ENCODE results near the gene PAXX.

Gene PAXX

GRCh38 chr9:137022662-137023008 is 30.4 kb downstream of the PAXX start:
- no peak for FAIRE-seq
- TF ChIP-seq, protein P1, sequence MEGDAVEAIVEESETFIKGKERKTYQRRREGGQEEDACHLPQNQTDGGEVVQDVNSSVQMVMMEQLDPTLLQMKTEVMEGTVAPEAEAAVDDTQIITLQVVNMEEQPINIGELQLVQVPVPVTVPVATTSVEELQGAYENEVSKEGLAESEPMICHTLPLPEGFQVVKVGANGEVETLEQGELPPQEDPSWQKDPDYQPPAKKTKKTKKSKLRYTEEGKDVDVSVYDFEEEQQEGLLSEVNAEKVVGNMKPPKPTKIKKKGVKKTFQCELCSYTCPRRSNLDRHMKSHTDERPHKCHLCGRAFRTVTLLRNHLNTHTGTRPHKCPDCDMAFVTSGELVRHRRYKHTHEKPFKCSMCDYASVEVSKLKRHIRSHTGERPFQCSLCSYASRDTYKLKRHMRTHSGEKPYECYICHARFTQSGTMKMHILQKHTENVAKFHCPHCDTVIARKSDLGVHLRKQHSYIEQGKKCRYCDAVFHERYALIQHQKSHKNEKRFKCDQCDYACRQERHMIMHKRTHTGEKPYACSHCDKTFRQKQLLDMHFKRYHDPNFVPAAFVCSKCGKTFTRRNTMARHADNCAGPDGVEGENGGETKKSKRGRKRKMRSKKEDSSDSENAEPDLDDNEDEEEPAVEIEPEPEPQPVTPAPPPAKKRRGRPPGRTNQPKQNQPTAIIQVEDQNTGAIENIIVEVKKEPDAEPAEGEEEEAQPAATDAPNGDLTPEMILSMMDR (IDR thresholded peaks at IDR 0.05; ENCODE audit: insufficient read depth, missing control alignments) = no peak
- no peak for DNase-seq (ENCODE audit: insufficient read length, low spot score)

GRCh38 chr9:137023157-137023556 is 30.9 kb downstream of the PAXX start:
- TF ChIP-seq, protein P1 (IDR thresholded peaks at IDR 0.05; ENCODE audit: insufficient read depth, missing control alignments) = no peak
- no peak for DNase-seq (ENCODE audit: insufficient read length, low spot score)

GRCh38 chr9:137023583-137023991 is 31.4 kb downstream of the PAXX start:
- DNase-seq (ENCODE audit: insufficient read length, low spot score) (no peak), FAIRE-seq (no peak)
- TF ChIP-seq, protein P1 (IDR thresholded peaks at IDR 0.05; ENCODE audit: insufficient read depth, missing control alignments) = no peak

More at GRCh38 chr9:137023157-137023556, 30.9 kb downstream of the PAXX start:
- FAIRE-seq = no peak

DNA sequence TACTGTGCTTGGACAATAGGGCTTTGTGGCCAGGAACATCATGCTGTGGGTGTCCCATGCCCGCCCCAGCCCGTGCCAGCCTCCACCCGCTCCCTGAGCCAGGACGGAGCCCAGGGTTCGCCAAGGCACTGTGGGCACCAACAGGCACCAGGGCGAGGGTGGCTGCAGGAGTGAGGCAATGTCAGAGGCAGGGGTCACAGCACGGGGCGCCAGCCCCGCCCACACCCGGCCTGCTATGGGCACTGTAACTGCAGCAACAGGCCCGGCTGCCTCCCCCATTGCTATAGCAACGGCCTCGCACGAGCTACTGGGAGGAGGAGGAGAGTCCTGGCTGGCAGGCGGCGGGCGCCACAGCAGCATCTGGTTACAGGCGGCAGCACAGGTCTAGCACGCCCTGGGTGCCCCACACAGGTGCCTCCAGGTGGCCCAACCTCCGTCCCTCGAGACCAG is 33.3 kb downstream of the PAXX start:
- DNase-seq (ENCODE audit: insufficient read length, low spot score) (no peak), FAIRE-seq (no peak)
- TF ChIP-seq, protein P1 (IDR thresholded peaks at IDR 0.05; ENCODE audit: insufficient read depth, missing control alignments) = no peak

DNA sequence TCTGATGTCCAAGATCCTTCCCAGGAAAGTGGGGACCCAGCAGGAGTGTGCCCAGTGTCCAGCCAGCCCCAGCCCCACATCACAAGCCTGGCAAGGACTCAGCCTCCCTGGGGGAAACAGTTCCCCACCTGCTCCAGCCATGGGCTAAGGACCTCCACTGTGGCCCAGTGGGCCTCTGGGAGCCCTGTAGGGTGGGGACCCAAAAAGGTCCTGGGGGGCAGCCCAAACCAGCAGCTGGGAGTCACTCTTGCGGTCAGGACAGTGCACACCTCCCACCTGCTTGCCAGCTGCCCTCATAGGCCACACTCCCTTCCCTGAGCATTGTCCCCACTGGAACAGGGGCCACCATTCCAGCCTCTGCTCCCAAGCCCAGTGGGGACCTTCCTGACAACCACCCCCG is 34.2 kb downstream of the PAXX start:
- no peak for FAIRE-seq
- no peak for DNase-seq (ENCODE audit: insufficient read length, low spot score)
- TF ChIP-seq, protein P1 (IDR thresholded peaks at IDR 0.05; ENCODE audit: insufficient read depth, missing control alignments) = no peak

DNA sequence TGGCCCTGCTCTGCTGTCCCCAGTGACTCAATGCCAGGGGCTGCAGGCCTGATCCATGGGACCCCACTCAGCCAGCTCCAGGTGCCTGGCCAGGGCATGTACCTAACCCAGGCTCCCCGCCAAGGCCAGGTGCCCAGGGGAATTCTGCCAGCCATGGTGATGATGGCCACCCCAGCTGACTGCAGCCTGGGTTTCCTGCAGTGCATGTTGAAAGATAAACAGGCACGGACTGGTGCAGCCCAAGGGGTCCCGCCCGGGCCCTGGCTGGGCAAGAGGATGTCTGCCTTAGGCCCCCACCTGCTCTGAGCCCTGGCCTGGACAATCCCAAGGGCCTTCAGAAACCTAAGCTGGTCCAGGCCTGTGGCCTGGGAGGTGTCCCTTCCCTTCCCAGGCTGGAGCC is 34.6 kb downstream of the PAXX start:
- no peak for DNase-seq (ENCODE audit: insufficient read length, low spot score)
- TF ChIP-seq, protein P1 (IDR thresholded peaks at IDR 0.05; ENCODE audit: insufficient read depth, missing control alignments) = no peak
- FAIRE-seq = no peak

- TF ChIP-seq, protein P1 (IDR thresholded peaks at IDR 0.05; ENCODE audit: insufficient read depth, missing control alignments) = no peak
- FAIRE-seq = no peak
- DNase-seq (ENCODE audit: insufficient read length, low spot score) = no peak
Measured at GRCh38 chr9:137027369-137028262, 35.4 kb downstream of the PAXX start, which contains the start of gene ABCA2. Gene ABCA2, minus strand, starts transcription at chr9:137028237. Its CDS starts 97 bp downstream, at chr9:137028140.
